Measurements from ENCODE around the gene PDS5B. TPM values are rescaled to one million over a fixed set of nuclear protein-coding genes. Genes with fewer than 3 reads are reported as not detected.

PDS5B gene
- total RNA-seq, 1 experiment from 2014 or later = 26.5 TPM

DNA sequence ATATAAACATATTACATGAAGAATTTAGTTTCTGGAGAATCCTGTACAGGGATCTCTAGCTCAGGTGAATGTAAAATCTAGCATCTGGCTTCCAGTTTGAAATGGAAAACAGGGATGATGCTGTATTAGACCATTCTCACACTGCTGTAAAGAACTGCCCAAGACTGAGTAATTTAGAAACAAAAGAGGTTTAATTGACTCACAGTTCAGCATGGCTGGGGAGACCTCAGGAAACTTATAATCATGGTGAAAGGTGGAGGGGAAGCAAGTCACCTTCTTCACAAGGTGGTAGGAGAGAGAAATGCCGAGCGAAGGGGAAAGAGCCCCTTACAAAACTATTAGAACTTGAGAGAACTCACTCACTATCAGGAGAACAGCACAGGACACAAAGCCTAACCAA lies 30.6 kb upstream of the PDS5B start:
- Histone ChIP-seq H2AFZ (ENCODE audit: low read depth, low read length, poor library complexity, severe bottlenecking) (no peak overlapping the region), H3K4me2 (ENCODE audit: low read length) (no peak overlapping the region), H3K9me3 (ENCODE audit: control insufficient read depth in 1 of 2, insufficient read depth in 1 of 2, low read depth in 1 of 2, low read length in 2 of 2) (no peaks in the 10 kb centered on the region), H4K20me1 (ENCODE audit: insufficient read depth) (no peaks in the 10 kb centered on the region; the same call in 1 of the 2 replicates), H3K79me2 (ENCODE audit: insufficient read depth, low read length) (no peaks in the 10 kb centered on the region), H3K27me3 (ENCODE audit: insufficient read depth, low read length) (no peaks in the 10 kb centered on the region), H3K9ac (ENCODE audit: low read length) (no peak overlapping the region), H3K9me2 (ENCODE audit: insufficient read depth) (no peaks in the 10 kb centered on the region), H3K27ac (ENCODE audit: low read depth, low read length) (no peak overlapping the region), H3K4me3 (replicated peaks in 1 of 2; ENCODE audit: low read depth in 1 of 2, low read length in 2 of 2) (no peak overlapping the region), H3K4me1 (ENCODE audit: control insufficient read depth in 1 of 2, insufficient read depth in 2 of 2, low read length in 2 of 2) (no peaks in the 10 kb centered on the region; a peak in 1 of 4 replicates), H3K36me3 (ENCODE audit: control insufficient read depth in 1 of 2, insufficient read depth in 2 of 2, low read length in 2 of 2) (no peaks in the 10 kb centered on the region)
- no peak for ATAC-seq
- intact Hi-C loops (cut with micrococcal nuclease) = no loop called here
- DNase-seq (ENCODE audit: low read depth, low spot score) = no peak
- BruUV-seq (replicated peaks) = no TSS peak
- ChIA-PET RAD21 (ENCODE audit: low non-redundant PET in 1 of 2, low total read pairs in 2 of 2, uncharacterized antibody in 2 of 2, unreplicated experiment in 2 of 2) (no interaction called here), CTCF (no interaction called here), POLR2A (no interaction called here)
- TF ChIP-seq, protein P1, sequence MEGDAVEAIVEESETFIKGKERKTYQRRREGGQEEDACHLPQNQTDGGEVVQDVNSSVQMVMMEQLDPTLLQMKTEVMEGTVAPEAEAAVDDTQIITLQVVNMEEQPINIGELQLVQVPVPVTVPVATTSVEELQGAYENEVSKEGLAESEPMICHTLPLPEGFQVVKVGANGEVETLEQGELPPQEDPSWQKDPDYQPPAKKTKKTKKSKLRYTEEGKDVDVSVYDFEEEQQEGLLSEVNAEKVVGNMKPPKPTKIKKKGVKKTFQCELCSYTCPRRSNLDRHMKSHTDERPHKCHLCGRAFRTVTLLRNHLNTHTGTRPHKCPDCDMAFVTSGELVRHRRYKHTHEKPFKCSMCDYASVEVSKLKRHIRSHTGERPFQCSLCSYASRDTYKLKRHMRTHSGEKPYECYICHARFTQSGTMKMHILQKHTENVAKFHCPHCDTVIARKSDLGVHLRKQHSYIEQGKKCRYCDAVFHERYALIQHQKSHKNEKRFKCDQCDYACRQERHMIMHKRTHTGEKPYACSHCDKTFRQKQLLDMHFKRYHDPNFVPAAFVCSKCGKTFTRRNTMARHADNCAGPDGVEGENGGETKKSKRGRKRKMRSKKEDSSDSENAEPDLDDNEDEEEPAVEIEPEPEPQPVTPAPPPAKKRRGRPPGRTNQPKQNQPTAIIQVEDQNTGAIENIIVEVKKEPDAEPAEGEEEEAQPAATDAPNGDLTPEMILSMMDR (IDR thresholded peaks at IDR 0.05 in 2 of 3, conservative IDR thresholded peaks at IDR 0.05 in 1 of 3; ENCODE audit: borderline replicate concordance in 1 of 3, insufficient read depth in 1 of 3, low read depth in 2 of 3, low read length in 2 of 3) = no peak
- TF ChIP-seq EGR1 (IDR thresholded peaks at IDR 0.05; ENCODE audit: low read depth) (no peak), JUND (IDR thresholded peaks at IDR 0.05) (no peak), RAD21 (IDR thresholded peaks at IDR 0.05; ENCODE audit: low read depth) (no peak), ZFX (IDR thresholded peaks at IDR 0.05) (no peak), POLR2A (IDR thresholded peaks at IDR 0.05; ENCODE audit: borderline replicate concordance, extremely low read depth, insufficient read depth, insufficient read length) (no peak), CBX3 (IDR thresholded peaks at IDR 0.05; ENCODE audit: low read depth) (no peak), ZNF274 (IDR thresholded peaks at IDR 0.05; ENCODE audit: low read depth, low read length) (no peak), SP1 (IDR thresholded peaks at IDR 0.05; ENCODE audit: low read depth) (no peak), EZH2phosphoT487 (IDR thresholded peaks at IDR 0.05; ENCODE audit: borderline replicate concordance) (no peak), POLR2AphosphoS5 (IDR thresholded peaks at IDR 0.05; ENCODE audit: low read depth, low read length) (no peak), ELF1 (IDR thresholded peaks at IDR 0.05; ENCODE audit: borderline replicate concordance, low read depth) (no peak), FOSL1 (IDR thresholded peaks at IDR 0.05; ENCODE audit: low read depth) (no peak)
- TF ChIP-seq, protein P2, sequence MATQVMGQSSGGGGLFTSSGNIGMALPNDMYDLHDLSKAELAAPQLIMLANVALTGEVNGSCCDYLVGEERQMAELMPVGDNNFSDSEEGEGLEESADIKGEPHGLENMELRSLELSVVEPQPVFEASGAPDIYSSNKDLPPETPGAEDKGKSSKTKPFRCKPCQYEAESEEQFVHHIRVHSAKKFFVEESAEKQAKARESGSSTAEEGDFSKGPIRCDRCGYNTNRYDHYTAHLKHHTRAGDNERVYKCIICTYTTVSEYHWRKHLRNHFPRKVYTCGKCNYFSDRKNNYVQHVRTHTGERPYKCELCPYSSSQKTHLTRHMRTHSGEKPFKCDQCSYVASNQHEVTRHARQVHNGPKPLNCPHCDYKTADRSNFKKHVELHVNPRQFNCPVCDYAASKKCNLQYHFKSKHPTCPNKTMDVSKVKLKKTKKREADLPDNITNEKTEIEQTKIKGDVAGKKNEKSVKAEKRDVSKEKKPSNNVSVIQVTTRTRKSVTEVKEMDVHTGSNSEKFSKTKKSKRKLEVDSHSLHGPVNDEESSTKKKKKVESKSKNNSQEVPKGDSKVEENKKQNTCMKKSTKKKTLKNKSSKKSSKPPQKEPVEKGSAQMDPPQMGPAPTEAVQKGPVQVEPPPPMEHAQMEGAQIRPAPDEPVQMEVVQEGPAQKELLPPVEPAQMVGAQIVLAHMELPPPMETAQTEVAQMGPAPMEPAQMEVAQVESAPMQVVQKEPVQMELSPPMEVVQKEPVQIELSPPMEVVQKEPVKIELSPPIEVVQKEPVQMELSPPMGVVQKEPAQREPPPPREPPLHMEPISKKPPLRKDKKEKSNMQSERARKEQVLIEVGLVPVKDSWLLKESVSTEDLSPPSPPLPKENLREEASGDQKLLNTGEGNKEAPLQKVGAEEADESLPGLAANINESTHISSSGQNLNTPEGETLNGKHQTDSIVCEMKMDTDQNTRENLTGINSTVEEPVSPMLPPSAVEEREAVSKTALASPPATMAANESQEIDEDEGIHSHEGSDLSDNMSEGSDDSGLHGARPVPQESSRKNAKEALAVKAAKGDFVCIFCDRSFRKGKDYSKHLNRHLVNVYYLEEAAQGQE (IDR thresholded peaks at IDR 0.05; ENCODE audit: low read depth) = no peak
- TF ChIP-seq, protein P3, sequence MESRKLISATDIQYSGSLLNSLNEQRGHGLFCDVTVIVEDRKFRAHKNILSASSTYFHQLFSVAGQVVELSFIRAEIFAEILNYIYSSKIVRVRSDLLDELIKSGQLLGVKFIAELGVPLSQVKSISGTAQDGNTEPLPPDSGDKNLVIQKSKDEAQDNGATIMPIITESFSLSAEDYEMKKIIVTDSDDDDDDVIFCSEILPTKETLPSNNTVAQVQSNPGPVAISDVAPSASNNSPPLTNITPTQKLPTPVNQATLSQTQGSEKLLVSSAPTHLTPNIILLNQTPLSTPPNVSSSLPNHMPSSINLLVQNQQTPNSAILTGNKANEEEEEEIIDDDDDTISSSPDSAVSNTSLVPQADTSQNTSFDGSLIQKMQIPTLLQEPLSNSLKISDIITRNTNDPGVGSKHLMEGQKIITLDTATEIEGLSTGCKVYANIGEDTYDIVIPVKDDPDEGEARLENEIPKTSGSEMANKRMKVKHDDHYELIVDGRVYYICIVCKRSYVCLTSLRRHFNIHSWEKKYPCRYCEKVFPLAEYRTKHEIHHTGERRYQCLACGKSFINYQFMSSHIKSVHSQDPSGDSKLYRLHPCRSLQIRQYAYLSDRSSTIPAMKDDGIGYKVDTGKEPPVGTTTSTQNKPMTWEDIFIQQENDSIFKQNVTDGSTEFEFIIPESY (IDR thresholded peaks at IDR 0.05; ENCODE audit: extremely low read depth, insufficient replicate concordance, low read length) = no peak
- TF ChIP-seq, protein P4, sequence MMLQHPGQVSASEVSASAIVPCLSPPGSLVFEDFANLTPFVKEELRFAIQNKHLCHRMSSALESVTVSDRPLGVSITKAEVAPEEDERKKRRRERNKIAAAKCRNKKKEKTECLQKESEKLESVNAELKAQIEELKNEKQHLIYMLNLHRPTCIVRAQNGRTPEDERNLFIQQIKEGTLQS (IDR thresholded peaks at IDR 0.05) = no peak

Data from HCT116 (cell line).